Tibial nerve (tissue), 4 donors: ENCODE measurements around the gene GNAZ. TPM values are rescaled to one million over a fixed set of nuclear protein-coding genes. Genes with fewer than 3 reads are reported as not detected.

Source experiments
- DNase-seq, 2 donors: peaks; one replicate each; pipeline ENCODE4 v3.0.0-alpha.2; 2019; ENCODE audit warnings: low spot score in 2 of 2
- H3K27ac ChIP-seq, 4 donors: fragments of 200-600 bp; sonication (generic) in 3 of 4; one replicate each; pipeline ENCODE4 v1.5.1; 2017 to 2019; ENCODE audit warnings: mild to moderate bottlenecking in 1 of 4
- H3K27me3 ChIP-seq, 2 donors: fragments of 200-600 bp; sonication (generic) in 1 of 2; one replicate each; pipeline versions ENCODE4 v1.5.1 to v1.6.0; 2017 to 2019
- H3K36me3 ChIP-seq, 3 donors: fragments of 200-600 bp; sonication (generic); one replicate each; pipeline ENCODE4 v1.5.1; 2018 to 2019
- H3K4me1 ChIP-seq, 4 donors: fragments of 200-600 bp; sonication (generic) in 3 of 4; one replicate each; pipeline ENCODE4 v1.5.1; 2017 to 2019
- H3K4me3 ChIP-seq, 4 donors: fragments of 200-600 bp; sonication (generic) in 3 of 4; one replicate each; pipeline ENCODE4 v1.5.1; 2017 to 2019; ENCODE audit warnings: mild to moderate bottlenecking in 1 of 4, moderate library complexity in 1 of 4
- H3K9me3 ChIP-seq, 4 donors: fragments of 200-600 bp; sonication (generic) in 3 of 4; one replicate each; pipeline ENCODE4 v1.5.1; 2017 to 2019
- CTCF ChIP-seq, 5 experiments: fragments of 200-600 bp in 3 of 5; fragments of 450-650 bp in 2 of 5; sonication (generic) in 3 of 5; IDR thresholded peaks; one replicate each; pipeline ENCODE4 v1.5.1; 2016 to 2019; ENCODE audit warnings: antibody characterized with exemption in 5 of 5, mild to moderate bottlenecking in 3 of 5, moderate library complexity in 2 of 5
- EP300 ChIP-seq, 2 donors: sonication (generic); formaldehyde crosslinking; IDR thresholded peaks; one replicate each; pipeline ENCODE4 v1.6.1; 2017; ENCODE audit warnings: antibody characterized with exemption in 2 of 2, mild to moderate bottlenecking in 1 of 2
- POLR2A ChIP-seq, 2 donors: fragments of 450-650 bp; IDR thresholded peaks; one replicate each; pipeline ENCODE4 v1.6.1; 2017; ENCODE audit warnings: antibody characterized with exemption in 2 of 2, mild to moderate bottlenecking in 2 of 2, moderate library complexity in 2 of 2
- WGBS, 2 donors: methylation state at CpG; one replicate each; pipeline ENCODE4 v1.1.5; 2018; 5-methylcytosine and 5-hydroxymethylcytosine counted together
- total RNA-seq, 4 donors: library from RNA; depleted of rRNA; stranded (reverse); fragments of >200 nt; gene quantifications; one replicate each; pipeline ENCODE4 v1.1.0, GENCODE V29; 2016

The GNAZ gene
- total RNA-seq, 4 donors from 2014 or later = 14.1 to 20.1 (median 18.0) TPM

DNA sequence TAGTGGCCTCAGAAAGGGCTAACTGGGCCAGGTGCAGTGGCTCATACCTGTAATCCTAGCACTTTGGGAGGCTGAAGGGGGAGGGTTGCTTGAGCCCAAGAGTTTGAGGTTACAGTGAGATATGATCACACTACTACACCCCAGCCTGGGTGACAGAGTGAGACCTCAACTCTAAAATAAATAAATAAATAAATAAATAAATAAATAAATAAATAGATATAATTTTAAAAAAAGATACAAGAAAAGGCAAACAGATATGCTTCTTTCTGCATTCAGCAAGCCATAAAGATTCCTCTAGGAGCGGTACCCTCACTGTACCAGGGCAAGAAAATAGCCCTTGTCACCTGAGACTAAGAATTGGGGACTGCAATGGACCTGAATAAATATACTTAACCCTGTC, 72.8 kb downstream of the GNAZ start:
- DNase-seq = no peak
- H3K4me3 ChIP-seq = no peak overlapping the region
- peaks cover 0 to 53% (median 24%) of the 10 kb centered on the region in 4 donors for H3K4me1 ChIP-seq
- H3K9me3 ChIP-seq = no peaks in the 10 kb centered on the region
- WGBS, 2 donors = 100% methylated on average over 1 of the region's 1 CpG
- peaks cover 0 to under 1% (median 0%) of the 10 kb centered on the region in 3 donors for H3K36me3 ChIP-seq
- no peaks in the 10 kb centered on the region for H3K27me3 ChIP-seq
- H3K27ac ChIP-seq = no peak overlapping the region
- TF ChIP-seq POLR2A (IDR thresholded peaks at IDR 0.05) (no peak), CTCF (IDR thresholded peaks at IDR 0.05) (no peak), EP300 (IDR thresholded peaks at IDR 0.05) (no peak)

GRCh38 chr22:23144432-23144831, 74.1 kb downstream of the GNAZ start:
- TF ChIP-seq EP300 (IDR thresholded peaks at IDR 0.05) = no peak
- no peak for TF ChIP-seq CTCF (IDR thresholded peaks at IDR 0.05)
- no peak for TF ChIP-seq POLR2A (IDR thresholded peaks at IDR 0.05)
- Histone ChIP-seq H3K27ac (peak overlapping the region in 3 of 4 donors; percentile 79 to 95 (median 89)), H3K9me3 (no peaks in the 10 kb centered on the region), H3K4me1 (peaks cover 0 to 52% (median 22%) of the 10 kb centered on the region in 4 donors), H3K4me3 (peak overlapping the region in 2 of 4 donors; percentile 50 to 59), H3K27me3 (no peaks in the 10 kb centered on the region), H3K36me3 (peaks cover 0 to 11% (median 0%) of the 10 kb centered on the region in 3 donors)
- DNase-seq = no peak
- WGBS, 2 donors = 90 to 93% methylated on average over 4 of the region's 4 CpGs

- DNase-seq = peak; percentile 98 to 99
- Histone ChIP-seq H3K9me3 (no peaks in the 10 kb centered on the region), H3K36me3 (peaks cover 0 to 19% (median 0%) of the 10 kb centered on the region in 3 donors), H3K27ac (peak within 1 kb of the TSS; percentile 65 to 95 (median 84)), H3K27me3 (no peaks in the 10 kb centered on the region), H3K4me3 (peak within 1 kb of the TSS; percentile 31 to 59 (median 48)), H3K4me1 (peaks cover 0 to 52% (median 22%) of the 10 kb centered on the region in 4 donors)
- TF ChIP-seq POLR2A (IDR thresholded peaks at IDR 0.05) (peak in 1 of 2 donors; percentile 8), CTCF (IDR thresholded peaks at IDR 0.05) (no peak), EP300 (IDR thresholded peaks at IDR 0.05) (peak in 1 of 2 donors; percentile 70)
- WGBS, 2 donors = 2 to 10% methylated on average over 38 to 51 of the region's 62 CpGs
These were observed 74.9 kb downstream of the GNAZ start, which contains the start of gene RAB36 for GRCh38 chr22:23144932-23145877. TSS of gene RAB36 (plus strand) at chr22:23145477. CDS start at chr22:23146617, 1,140 bp downstream.

DNA sequence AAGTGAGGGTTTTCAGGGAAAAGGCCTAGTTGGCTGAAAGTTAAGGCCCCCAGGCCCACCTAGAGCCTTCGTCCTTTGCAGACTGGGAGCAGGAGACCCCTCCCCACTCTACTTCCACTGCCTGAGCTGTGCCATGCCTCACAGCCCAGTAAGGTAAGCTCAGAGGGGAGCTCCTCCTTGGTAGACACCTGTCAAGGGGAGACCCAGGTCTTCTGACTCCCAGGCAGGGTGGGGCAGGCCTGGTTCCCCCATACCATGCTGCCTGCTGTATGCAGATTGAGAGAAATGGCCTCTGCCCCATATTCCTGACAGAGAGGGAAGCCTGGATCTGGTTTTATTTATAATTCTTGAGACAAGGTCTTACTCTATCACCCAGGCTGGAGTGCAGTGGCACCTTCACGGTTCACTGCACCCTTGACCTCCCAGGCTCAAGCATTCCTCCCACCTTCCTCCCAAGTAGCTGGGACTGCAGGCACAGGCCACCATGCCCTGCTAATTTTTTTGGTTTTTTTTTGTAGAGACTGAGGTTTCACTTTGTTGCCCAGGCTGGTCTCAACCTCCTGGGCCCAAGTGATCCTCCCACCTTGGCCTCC, 75.7 kb downstream of the GNAZ start:
- H3K27me3 ChIP-seq = no peaks in the 10 kb centered on the region
- peak overlapping the region; percentile 65 to 95 (median 84) for H3K27ac ChIP-seq
- no peaks in the 10 kb centered on the region for H3K9me3 ChIP-seq
- TF ChIP-seq POLR2A (IDR thresholded peaks at IDR 0.05) (no peak), CTCF (IDR thresholded peaks at IDR 0.05) (no peak), EP300 (IDR thresholded peaks at IDR 0.05) (no peak)
- peaks cover 0 to 26% (median 0%) of the 10 kb centered on the region in 3 donors for H3K36me3 ChIP-seq
- H3K4me3 ChIP-seq = peak overlapping the region; percentile 31 to 59 (median 48)
- DNase-seq = no peak
- 63 to 75% methylated on average over 2 of the region's 2 CpGs for WGBS, 2 donors
- peaks cover 0 to 52% (median 22%) of the 10 kb centered on the region in 4 donors for H3K4me1 ChIP-seq
